HepG2 (cell line): ENCODE results near the gene TMEM267. TPM values are rescaled to one million over a fixed set of nuclear protein-coding genes. Genes with fewer than 3 reads are reported as not detected.

Source experiments
- ARNT ChIP-seq: fragments of 450-650 bp; IDR thresholded peaks from 2 replicates; pipeline ENCODE4 v1.6.1; 2017
- ASH2L ChIP-seq: fragments of 300-600, 200-600 bp; sonication (generic); IDR thresholded peaks from 2 replicates; pipeline ENCODE4 v1.7.0; 2017; ENCODE audit warnings: low read depth, mild to moderate bottlenecking, moderate library complexity, mixed read lengths, low read length; ENCODE audit not compliant: insufficient read length
- ATF2 ChIP-seq: sonication (generic); formaldehyde crosslinking; IDR thresholded peaks from 2 replicates; pipeline ENCODE4 v1.4.0; 2020; ENCODE audit warnings: missing genetic modification reagents
- CAMTA2 ChIP-seq: sonication (generic); formaldehyde crosslinking; IDR thresholded peaks from 2 replicates; pipeline ENCODE4 v1.4.0; 2020; ENCODE audit warnings: mild to moderate bottlenecking, missing genetic modification reagents, borderline replicate concordance
- DNMT3B ChIP-seq: conservative IDR thresholded peaks from 2 replicates; pipeline ENCODE4 v1.6.1; 2016; ENCODE audit warnings: missing biosample characterization, control low read depth
- JUND ChIP-seq: sonication (generic); formaldehyde crosslinking; IDR thresholded peaks from 2 replicates; pipeline ENCODE4 v1.8.0; 2022; ENCODE audit warnings: mild to moderate bottlenecking, missing genetic modification reagents
- NFE2L1 ChIP-seq: sonication (generic); formaldehyde crosslinking; IDR thresholded peaks from 2 replicates; pipeline ENCODE4 v1.4.0; 2020; ENCODE audit warnings: missing genetic modification reagents, mild to moderate bottlenecking, borderline replicate concordance
- PHB2 ChIP-seq: fragments of 450-650 bp; IDR thresholded peaks from 2 replicates; pipeline ENCODE4 v1.6.1; 2018; ENCODE audit not compliant: partially characterized antibody
- PRPF4 ChIP-seq: fragments of 200-400 bp; formaldehyde crosslinking; IDR thresholded peaks from 2 replicates; pipeline ENCODE4 v1.6.1; 2016; ENCODE audit warnings: low read length, low read depth; ENCODE audit not compliant: poor library complexity, severe bottlenecking
- SCMH1 ChIP-seq: sonication (generic); formaldehyde crosslinking; IDR thresholded peaks from 2 replicates; pipeline ENCODE4 v1.9.0; 2021; ENCODE audit warnings: missing genetic modification reagents, mild to moderate bottlenecking, borderline replicate concordance
- TCF7L2 ChIP-seq: IDR thresholded peaks from 2 replicates; pipeline ENCODE4 v1.6.1; 2011; ENCODE audit warnings: mild to moderate bottlenecking, low read depth, low read length, moderate library complexity
- TOPORS ChIP-seq: sonication (generic); formaldehyde crosslinking; IDR thresholded peaks from 2 replicates; pipeline ENCODE4 v1.8.0; 2023; ENCODE audit warnings: mild to moderate bottlenecking, missing genetic modification reagents
- XBP1 ChIP-seq: sonication (generic); formaldehyde crosslinking; IDR thresholded peaks from 2 replicates; pipeline ENCODE4 v1.5.0; 2020; ENCODE audit warnings: missing genetic modification reagents
- ZFP1 ChIP-seq: IDR thresholded peaks from 2 replicates; pipeline ENCODE4 v1.6.1; 2016
- ZFYVE20 ChIP-seq: sonication (generic); formaldehyde crosslinking; IDR thresholded peaks from 2 replicates; pipeline ENCODE4 v1.8.0; 2023; ENCODE audit warnings: low read depth, mild to moderate bottlenecking, moderate library complexity, missing genetic modification reagents, borderline replicate concordance
- ZNF354B ChIP-seq: sonication (generic); formaldehyde crosslinking; IDR thresholded peaks from 2 replicates; pipeline ENCODE4 v1.8.0; 2022; ENCODE audit warnings: mild to moderate bottlenecking, missing genetic modification reagents
- ZNF44 ChIP-seq: sonication (generic); formaldehyde crosslinking; IDR thresholded peaks from 2 replicates; pipeline ENCODE4 v1.5.1; 2020; ENCODE audit warnings: mild to moderate bottlenecking, missing genetic modification reagents
- ZNF550 ChIP-seq: sonication (generic); formaldehyde crosslinking; IDR thresholded peaks from 2 replicates; pipeline ENCODE4 v1.4.0; 2020; ENCODE audit warnings: mild to moderate bottlenecking, missing genetic modification reagents, borderline replicate concordance
- ZNF558 ChIP-seq: sonication (generic); formaldehyde crosslinking; IDR thresholded peaks from 2 replicates; pipeline ENCODE4 v1.9.0; 2022; ENCODE audit warnings: mild to moderate bottlenecking, missing genetic modification reagents, borderline replicate concordance
- polyA plus RNA-seq, 8 experiments: library from polyadenylated mRNA; depleted of rRNA in 3 of 8; stranded (reverse) in 7 of 8; unstranded in 1 of 8; fragments of >200 nt; fragmentation: Illumina TruSeq in 4 of 8; extraction: Trizol in 4 of 8; gene quantifications; 2 replicates each; pipeline versions ENCODE4 v1.2.1 to v1.2.3, GENCODE V29; 2011 to 2016; ENCODE audit warnings: low read depth in 4 of 8, missing spikeins in 1 of 8, mixed read lengths in 1 of 8; ENCODE audit not compliant: insufficient read depth in 1 of 8
- total RNA-seq, 5 experiments: library from RNA; depleted of rRNA; stranded (reverse); fragments of >200 nt; fragmentation: Illumina TruSeq; extraction: Trizol; gene quantifications; 2 replicates each; pipeline ENCODE4 v1.2.3, GENCODE V29; 2016; ENCODE audit warnings: low read depth in 1 of 5
- TF ChIP-seq, protein P1 (sequence below): sonication (generic); formaldehyde crosslinking; conservative IDR thresholded peaks from 2 replicates; pipeline ENCODE4 v1.4.0; 2020; ENCODE audit warnings: missing genetic modification reagents
- TF ChIP-seq, protein P2 (sequence below): sonication (generic); formaldehyde crosslinking; IDR thresholded peaks from 2 replicates; pipeline ENCODE4 v1.8.0; 2022; ENCODE audit warnings: low read depth, missing genetic modification reagents
- TF ChIP-seq, protein P3 (sequence below): sonication (generic); formaldehyde crosslinking; IDR thresholded peaks from 2 replicates; pipeline ENCODE4 v1.8.0; 2022; ENCODE audit warnings: mild to moderate bottlenecking, missing genetic modification reagents, moderate library complexity

The TMEM267 gene
- total and polyA plus RNA-seq, 2 of the 13 experiments (the other 11 are each of a cell fraction or from before 2014, with no cell fraction given) = 8.9 to 12.6 TPM

GRCh38 chr5:43483298-43484105 lies at the start of gene TMEM267 (continued):
- peak; percentile 70; the same call in 1 of the 2 replicates for TF ChIP-seq CAMTA2
- no peak for TF ChIP-seq PHB2
- TF ChIP-seq ZFYVE20 (CRISPR knock-in tag) = no peak
- TF ChIP-seq, protein P1, sequence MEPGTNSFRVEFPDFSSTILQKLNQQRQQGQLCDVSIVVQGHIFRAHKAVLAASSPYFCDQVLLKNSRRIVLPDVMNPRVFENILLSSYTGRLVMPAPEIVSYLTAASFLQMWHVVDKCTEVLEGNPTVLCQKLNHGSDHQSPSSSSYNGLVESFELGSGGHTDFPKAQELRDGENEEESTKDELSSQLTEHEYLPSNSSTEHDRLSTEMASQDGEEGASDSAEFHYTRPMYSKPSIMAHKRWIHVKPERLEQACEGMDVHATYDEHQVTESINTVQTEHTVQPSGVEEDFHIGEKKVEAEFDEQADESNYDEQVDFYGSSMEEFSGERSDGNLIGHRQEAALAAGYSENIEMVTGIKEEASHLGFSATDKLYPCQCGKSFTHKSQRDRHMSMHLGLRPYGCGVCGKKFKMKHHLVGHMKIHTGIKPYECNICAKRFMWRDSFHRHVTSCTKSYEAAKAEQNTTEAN = peak; percentile 15; the same call in 1 of the 2 replicates
- peak; percentile 64 for TF ChIP-seq ASH2L
- TF ChIP-seq, protein P2, sequence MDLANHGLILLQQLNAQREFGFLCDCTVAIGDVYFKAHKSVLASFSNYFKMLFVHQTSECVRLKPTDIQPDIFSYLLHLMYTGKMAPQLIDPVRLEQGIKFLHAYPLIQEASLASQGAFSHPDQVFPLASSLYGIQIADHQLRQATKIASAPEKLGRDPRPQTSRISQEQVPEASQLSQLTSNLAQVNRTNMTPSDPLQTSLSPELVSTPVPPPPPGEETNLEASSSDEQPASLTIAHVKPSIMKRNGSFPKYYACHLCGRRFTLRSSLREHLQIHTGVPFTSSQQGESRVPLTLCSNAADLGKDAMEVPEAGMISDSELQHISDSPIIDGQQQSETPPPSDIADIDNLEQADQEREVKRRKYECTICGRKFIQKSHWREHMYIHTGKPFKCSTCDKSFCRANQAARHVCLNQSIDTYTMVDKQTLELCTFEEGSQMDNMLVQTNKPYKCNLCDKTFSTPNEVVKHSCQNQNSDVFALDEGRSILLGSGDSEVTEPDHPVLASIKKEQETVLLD = 0 out of 2 replicates have a peak, but pooled peaks have one; percentile 56
- TF ChIP-seq XBP1 (CRISPR knock-in tag) = no peak
- 0 out of 2 replicates have a peak, but pooled peaks have one; percentile 61 for TF ChIP-seq DNMT3B
- TF ChIP-seq TCF7L2 = no peak
- no peak for TF ChIP-seq ZNF354B
- TF ChIP-seq, protein P3, sequence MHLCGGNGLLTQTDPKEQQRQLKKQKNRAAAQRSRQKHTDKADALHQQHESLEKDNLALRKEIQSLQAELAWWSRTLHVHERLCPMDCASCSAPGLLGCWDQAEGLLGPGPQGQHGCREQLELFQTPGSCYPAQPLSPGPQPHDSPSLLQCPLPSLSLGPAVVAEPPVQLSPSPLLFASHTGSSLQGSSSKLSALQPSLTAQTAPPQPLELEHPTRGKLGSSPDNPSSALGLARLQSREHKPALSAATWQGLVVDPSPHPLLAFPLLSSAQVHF (CRISPR knock-in tag) = peak; percentile 79; the same call in 1 of the 2 replicates
- peak; percentile 66; the same call in 1 of the 2 replicates for TF ChIP-seq ZNF558 (CRISPR knock-in tag)
- TF ChIP-seq ZFP1 = no peak
- no peak for TF ChIP-seq TOPORS
- peak; percentile 41; the same call in 1 of the 2 replicates for TF ChIP-seq ZNF550 (CRISPR knock-in tag)
- peak; percentile 52; the same call in 1 of the 2 replicates for TF ChIP-seq ATF2 (CRISPR knock-in tag)
- 0 out of 2 replicates have a peak, but pooled peaks have one; percentile 66 for TF ChIP-seq ZNF44
- TF ChIP-seq PRPF4 = no peak
- TF ChIP-seq JUND = no peak
- TF ChIP-seq NFE2L1 (CRISPR knock-in tag) = no peak
- TF ChIP-seq SCMH1 = no peak
- no peak for TF ChIP-seq ARNT
